Measurements from ENCODE around the gene FGF18.

FGF18 gene

GRCh38 chr5:171435908-171436307, 16.5 kb downstream of the FGF18 start:
- Histone ChIP-seq H3K27me3 (no peaks in the 10 kb centered on the region), H3K27ac (no peak overlapping the region), H3K4me1 (no peaks in the 10 kb centered on the region), H3K4me3 (no peak overlapping the region), H3K36me3 (no peaks in the 10 kb centered on the region), H3K9me3 (no peaks in the 10 kb centered on the region)
- intact Hi-C loops (cut with DNase I; ENCODE audit: low total_unique reads): no loop called here
- DNase-seq: no peak
- no peak for TF ChIP-seq CTCF (IDR thresholded peaks at IDR 0.05)

- Histone ChIP-seq H3K4me1 (no peaks in the 10 kb centered on the region), H3K27me3 (no peaks in the 10 kb centered on the region), H3K36me3 (no peaks in the 10 kb centered on the region), H3K27ac (no peak overlapping the region), H3K4me3 (no peak overlapping the region), H3K9me3 (no peaks in the 10 kb centered on the region)
- intact Hi-C loops (cut with DNase I; ENCODE audit: low total_unique reads): no loop called here
- TF ChIP-seq CTCF (IDR thresholded peaks at IDR 0.05): no peak
- no peak for DNase-seq
Observed at GRCh38 chr5:171436804-171437285, 17.4 kb downstream of the FGF18 start.

GRCh38 chr5:171437286-171437821, 17.9 kb downstream of the FGF18 start:
- no peak for DNase-seq
- no peak overlapping the region for H3K4me3 ChIP-seq
- H3K4me1 ChIP-seq: no peaks in the 10 kb centered on the region
- no peak for TF ChIP-seq CTCF (IDR thresholded peaks at IDR 0.05)
- H3K27ac ChIP-seq: no peak overlapping the region
- H3K27me3 ChIP-seq: no peaks in the 10 kb centered on the region
- H3K36me3 ChIP-seq: no peaks in the 10 kb centered on the region
- intact Hi-C loops (cut with DNase I; ENCODE audit: low total_unique reads): no loop called here
- H3K9me3 ChIP-seq: no peaks in the 10 kb centered on the region

- intact Hi-C loops (cut with DNase I; ENCODE audit: low total_unique reads): no loop called here
- Histone ChIP-seq H3K4me3 (no peak overlapping the region), H3K36me3 (no peaks in the 10 kb centered on the region), H3K9me3 (no peaks in the 10 kb centered on the region), H3K4me1 (no peaks in the 10 kb centered on the region), H3K27ac (no peak overlapping the region), H3K27me3 (no peaks in the 10 kb centered on the region)
- DNase-seq: no peak
- TF ChIP-seq CTCF (IDR thresholded peaks at IDR 0.05): no peak
Observed at GRCh38 chr5:171438738-171439137, 19.3 kb downstream of the FGF18 start.

GRCh38 chr5:171441246-171441791, 21.9 kb downstream of the FGF18 start:
- no peak for TF ChIP-seq CTCF (IDR thresholded peaks at IDR 0.05)
- intact Hi-C loops (cut with DNase I; ENCODE audit: low total_unique reads): no loop called here

More at GRCh38 chr5:171441246-171441791, 21.9 kb downstream of the FGF18 start:
- no peaks in the 10 kb centered on the region for H3K9me3 ChIP-seq
- H3K27me3 ChIP-seq: no peaks in the 10 kb centered on the region
- no peak overlapping the region for H3K4me3 ChIP-seq
- H3K4me1 ChIP-seq: peaks cover 0 to 7% (median 0%) of the 10 kb centered on the region in 4 donors
- H3K36me3 ChIP-seq: no peaks in the 10 kb centered on the region
- DNase-seq: no peak
- H3K27ac ChIP-seq: no peak overlapping the region

Data from tibial artery (tissue), 4 donors.